ENCODE data around the gene LRP6. TPM values are rescaled to one million over a fixed set of nuclear protein-coding genes. Genes with fewer than 3 reads are reported as not detected.

The LRP6 gene
- total and polyA plus RNA-seq, 10 of the 15 experiments (the other 5 are each of a cell fraction or from before 2014, with no cell fraction given), result 1.5 to 14.9 (median 6.1) TPM

DNA sequence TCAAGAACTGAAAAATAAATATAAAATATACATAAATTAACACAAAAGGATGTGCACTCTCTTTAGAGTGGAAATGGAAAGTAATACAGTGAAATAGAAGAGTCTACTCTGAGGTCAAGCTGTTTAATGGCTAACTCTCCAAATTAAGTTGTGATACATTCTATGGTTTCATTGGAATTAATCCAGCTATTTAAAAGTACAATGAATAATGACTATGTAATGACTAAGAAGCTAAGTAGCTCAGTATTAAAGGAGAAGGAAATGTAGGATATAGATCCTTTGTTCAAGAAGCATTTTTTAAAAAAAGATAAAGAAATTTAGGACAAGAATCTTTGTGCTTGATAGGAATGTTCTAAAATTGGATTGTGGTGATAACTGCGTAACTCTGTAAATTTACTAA is 85.3 kb downstream of the LRP6 start:
- intact Hi-C loops (cut with micrococcal nuclease; ENCODE audit: unreplicated experiment) (no loop called here), in situ Hi-C loops (cut with MboI) (no loop called here)
- H3K79me2 ChIP-seq (ENCODE audit: control insufficient read depth, insufficient read depth, low read length), result no peaks in the 10 kb centered on the region
- ChIA-PET RAD21 (ENCODE audit: unreplicated experiment) (interaction anchor here (0.9 kb wide), 1 partner anchor 146 kb away, joined by 4 read pairs; no protein-coding TSS in a partner anchor), POLR2A (no interaction called here), CTCF (interaction anchor here (0.6 to 1.9 kb wide), 4 partner anchors 9 to 298 kb away, joined by 3 to 6 read pairs (median 4); no protein-coding TSS in a partner anchor), SMC1A (ENCODE audit: uncharacterized antibody, unreplicated experiment) (interaction anchor here (0.8 to 2.7 kb wide), 6 partner anchors 9 to 87 kb away, joined by 3 to 12 read pairs (median 6); no protein-coding TSS in a partner anchor)
- no peak for ATAC-seq
- H3K27ac ChIP-seq (ENCODE audit: control insufficient read depth, insufficient read depth), result no peak overlapping the region
- H2AFZ ChIP-seq (ENCODE audit: control insufficient read depth, low read depth, low read length), result no peak overlapping the region
- no peak for DNase-seq (ENCODE audit: low read depth, low spot score)
- no peak overlapping the region for H3K4me2 ChIP-seq (ENCODE audit: control insufficient read depth, insufficient read depth)
- H3K4me3 ChIP-seq, result no peak overlapping the region
- no peak for TF ChIP-seq IRF4 (IDR thresholded peaks at IDR 0.05; ENCODE audit: low read depth, low read length)
- TF ChIP-seq CBX3 (IDR thresholded peaks at IDR 0.05; ENCODE audit: borderline replicate concordance, low read depth), result no peak
- TF ChIP-seq TCF7 (IDR thresholded peaks at IDR 0.05; ENCODE audit: borderline replicate concordance), result no peak
- no peak for TF ChIP-seq ZNF217 (IDR thresholded peaks at IDR 0.05)
- no peaks in the 10 kb centered on the region for H4K20me1 ChIP-seq (ENCODE audit: control insufficient read depth, insufficient read depth)
- no peak for FAIRE-seq
- H3K4me1 ChIP-seq (ENCODE audit: control insufficient read depth, insufficient read depth, low read length), result no peaks in the 10 kb centered on the region
- H3K36me3 ChIP-seq (ENCODE audit: control insufficient read depth in 2 of 2, insufficient read depth in 2 of 2, low read length in 1 of 2), result no peaks in the 10 kb centered on the region; a peak in 1 of 4 replicates
- 100% methylated on average over 1 of the region's 1 CpG for WGBS (ENCODE audit: insufficient coverage, insufficient replicate concordance, low lambda C conversion rate, missing lambda C conversion rate)
- no TSS peak for BruUV-seq (replicated peaks)
- no peaks in the 10 kb centered on the region for H3K27me3 ChIP-seq (replicated peaks in 1 of 2; ENCODE audit: control insufficient read depth in 2 of 2, insufficient read depth in 2 of 2, low read length in 1 of 2)
- no peaks in the 10 kb centered on the region for H3K9me3 ChIP-seq (replicated peaks; ENCODE audit: control insufficient read depth, insufficient read depth, low read length)
- no peak overlapping the region for H3K9ac ChIP-seq (ENCODE audit: control insufficient read depth, insufficient read depth, low read length)

- H4K20me1 ChIP-seq (ENCODE audit: control insufficient read depth, insufficient read depth), result no peaks in the 10 kb centered on the region
- intact Hi-C loops (cut with micrococcal nuclease; ENCODE audit: unreplicated experiment) (no loop called here), in situ Hi-C loops (cut with MboI) (no loop called here)
- no peak overlapping the region for H3K9ac ChIP-seq (ENCODE audit: control insufficient read depth, insufficient read depth, low read length)
- SMC1A ChIA-PET (ENCODE audit: uncharacterized antibody, unreplicated experiment), result interaction anchor here (2.4 to 2.7 kb wide), 2 partner anchors 9 to 10 kb away, joined by 12 read pairs; no protein-coding TSS in a partner anchor
- no peaks in the 10 kb centered on the region for H3K79me2 ChIP-seq (ENCODE audit: control insufficient read depth, insufficient read depth, low read length)
- peaks cover 5% of the 10 kb centered on the region; the same call in 1 of the 2 replicates for H3K4me1 ChIP-seq (ENCODE audit: control insufficient read depth, insufficient read depth, low read length)
- no peaks in the 10 kb centered on the region for H3K27me3 ChIP-seq (replicated peaks in 1 of 2; ENCODE audit: control insufficient read depth in 2 of 2, insufficient read depth in 2 of 2, low read length in 1 of 2)
- RAD21 ChIA-PET (ENCODE audit: unreplicated experiment), result no interaction called here
- ATAC-seq (no peak), DNase-seq (ENCODE audit: low read depth, low spot score) (no peak), FAIRE-seq (no peak)
- CTCF ChIA-PET, result interaction anchor here (1.1 to 1.5 kb wide), 2 partner anchors 19 to 30 kb away, joined by 3 to 5 read pairs; no protein-coding TSS in a partner anchor
- POLR2A ChIA-PET, result no interaction called here
- H3K27ac ChIP-seq (ENCODE audit: control insufficient read depth, insufficient read depth), result no peak overlapping the region
- no peak overlapping the region for H3K4me3 ChIP-seq
- H3K4me2 ChIP-seq (ENCODE audit: control insufficient read depth, insufficient read depth), result no peak overlapping the region
- H3K9me3 ChIP-seq (replicated peaks; ENCODE audit: control insufficient read depth, insufficient read depth, low read length), result no peaks in the 10 kb centered on the region
- no TSS peak for BruUV-seq (replicated peaks)
- H2AFZ ChIP-seq (ENCODE audit: control insufficient read depth, low read depth, low read length), result no peak overlapping the region
- WGBS (ENCODE audit: insufficient coverage, insufficient replicate concordance, low lambda C conversion rate, missing lambda C conversion rate), result 36% methylated on average over 1 of the region's 1 CpG
- no peaks in the 10 kb centered on the region; a peak in 1 of 4 replicates for H3K36me3 ChIP-seq (ENCODE audit: control insufficient read depth in 2 of 2, insufficient read depth in 2 of 2, low read length in 1 of 2)
- no peak for TF ChIP-seq KDM1A (IDR thresholded peaks at IDR 0.05; ENCODE audit: borderline replicate concordance)
- TF ChIP-seq TCF3 (IDR thresholded peaks at IDR 0.05; ENCODE audit: borderline replicate concordance, insufficient read depth, low read depth, low read length), result no peak
- TF ChIP-seq, protein P1, sequence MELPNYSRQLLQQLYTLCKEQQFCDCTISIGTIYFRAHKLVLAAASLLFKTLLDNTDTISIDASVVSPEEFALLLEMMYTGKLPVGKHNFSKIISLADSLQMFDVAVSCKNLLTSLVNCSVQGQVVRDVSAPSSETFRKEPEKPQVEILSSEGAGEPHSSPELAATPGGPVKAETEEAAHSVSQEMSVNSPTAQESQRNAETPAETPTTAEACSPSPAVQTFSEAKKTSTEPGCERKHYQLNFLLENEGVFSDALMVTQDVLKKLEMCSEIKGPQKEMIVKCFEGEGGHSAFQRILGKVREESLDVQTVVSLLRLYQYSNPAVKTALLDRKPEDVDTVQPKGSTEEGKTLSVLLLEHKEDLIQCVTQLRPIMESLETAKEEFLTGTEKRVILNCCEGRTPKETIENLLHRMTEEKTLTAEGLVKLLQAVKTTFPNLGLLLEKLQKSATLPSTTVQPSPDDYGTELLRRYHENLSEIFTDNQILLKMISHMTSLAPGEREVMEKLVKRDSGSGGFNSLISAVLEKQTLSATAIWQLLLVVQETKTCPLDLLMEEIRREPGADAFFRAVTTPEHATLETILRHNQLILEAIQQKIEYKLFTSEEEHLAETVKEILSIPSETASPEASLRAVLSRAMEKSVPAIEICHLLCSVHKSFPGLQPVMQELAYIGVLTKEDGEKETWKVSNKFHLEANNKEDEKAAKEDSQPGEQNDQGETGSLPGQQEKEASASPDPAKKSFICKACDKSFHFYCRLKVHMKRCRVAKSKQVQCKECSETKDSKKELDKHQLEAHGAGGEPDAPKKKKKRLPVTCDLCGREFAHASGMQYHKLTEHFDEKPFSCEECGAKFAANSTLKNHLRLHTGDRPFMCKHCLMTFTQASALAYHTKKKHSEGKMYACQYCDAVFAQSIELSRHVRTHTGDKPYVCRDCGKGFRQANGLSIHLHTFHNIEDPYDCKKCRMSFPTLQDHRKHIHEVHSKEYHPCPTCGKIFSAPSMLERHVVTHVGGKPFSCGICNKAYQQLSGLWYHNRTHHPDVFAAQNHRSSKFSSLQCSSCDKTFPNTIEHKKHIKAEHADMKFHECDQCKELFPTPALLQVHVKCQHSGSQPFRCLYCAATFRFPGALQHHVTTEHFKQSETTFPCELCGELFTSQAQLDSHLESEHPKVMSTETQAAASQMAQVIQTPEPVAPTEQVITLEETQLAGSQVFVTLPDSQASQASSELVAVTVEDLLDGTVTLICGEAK (IDR thresholded peaks at IDR 0.05; ENCODE audit: borderline replicate concordance), result no peak
- no peak for TF ChIP-seq IRF3 (IDR thresholded peaks at IDR 0.05)
- TF ChIP-seq HDAC6 (IDR thresholded peaks at IDR 0.05; ENCODE audit: unreplicated experiment), result no peak
- no peak for TF ChIP-seq IKZF2 (IDR thresholded peaks at IDR 0.05)
- no peak for TF ChIP-seq EP300 (IDR thresholded peaks at IDR 0.05; ENCODE audit: borderline replicate concordance in 1 of 2, control insufficient read depth in 1 of 2, low read depth in 2 of 2, low read length in 2 of 2)
- TF ChIP-seq LARP7 (IDR thresholded peaks at IDR 0.05), result no peak
These were observed 86.3 kb downstream of the LRP6 start for GRCh38 chr12:12180575-12180974.

Data from GM12878 (cell line).